AG10803 (cell line): ENCODE results near the gene PTPRM.

ENCODE experiments used
- DNase-seq: peaks from one replicate; pipeline ENCODE4 v3.0.0; 2010; ENCODE audit warnings: low read depth
- H3K4me3 ChIP-seq: 2 replicates; pipeline ENCODE4 v1.5.1; 2011; ENCODE audit warnings: mild to moderate bottlenecking, low read length, control low read depth
- TF ChIP-seq, protein P1 (sequence below): conservative IDR thresholded peaks from 2 replicates; pipeline ENCODE4 v1.5.1; 2011; ENCODE audit warnings: mild to moderate bottlenecking, low read length, control low read depth, inconsistent platforms

PTPRM gene

DNA sequence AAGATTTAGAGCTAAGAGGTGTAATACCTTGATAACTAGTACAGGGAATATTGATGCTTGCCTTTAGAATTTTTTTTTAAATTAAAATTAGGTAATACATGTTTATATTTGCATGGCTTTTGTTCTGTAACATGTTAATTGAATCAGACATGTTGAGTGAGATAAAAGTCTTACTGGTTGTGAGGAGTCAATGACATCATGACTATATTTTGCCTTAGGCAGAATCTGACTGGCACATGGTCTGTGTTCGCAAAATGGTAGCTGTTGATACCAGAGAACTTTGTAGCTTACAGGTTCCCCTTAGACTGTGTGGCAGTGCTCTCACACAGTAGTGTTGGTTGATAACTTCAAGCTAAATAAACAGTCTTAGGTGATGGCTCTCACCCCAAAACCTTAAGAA, 199.7 kb downstream of the PTPRM start:
- TF ChIP-seq, protein P1, sequence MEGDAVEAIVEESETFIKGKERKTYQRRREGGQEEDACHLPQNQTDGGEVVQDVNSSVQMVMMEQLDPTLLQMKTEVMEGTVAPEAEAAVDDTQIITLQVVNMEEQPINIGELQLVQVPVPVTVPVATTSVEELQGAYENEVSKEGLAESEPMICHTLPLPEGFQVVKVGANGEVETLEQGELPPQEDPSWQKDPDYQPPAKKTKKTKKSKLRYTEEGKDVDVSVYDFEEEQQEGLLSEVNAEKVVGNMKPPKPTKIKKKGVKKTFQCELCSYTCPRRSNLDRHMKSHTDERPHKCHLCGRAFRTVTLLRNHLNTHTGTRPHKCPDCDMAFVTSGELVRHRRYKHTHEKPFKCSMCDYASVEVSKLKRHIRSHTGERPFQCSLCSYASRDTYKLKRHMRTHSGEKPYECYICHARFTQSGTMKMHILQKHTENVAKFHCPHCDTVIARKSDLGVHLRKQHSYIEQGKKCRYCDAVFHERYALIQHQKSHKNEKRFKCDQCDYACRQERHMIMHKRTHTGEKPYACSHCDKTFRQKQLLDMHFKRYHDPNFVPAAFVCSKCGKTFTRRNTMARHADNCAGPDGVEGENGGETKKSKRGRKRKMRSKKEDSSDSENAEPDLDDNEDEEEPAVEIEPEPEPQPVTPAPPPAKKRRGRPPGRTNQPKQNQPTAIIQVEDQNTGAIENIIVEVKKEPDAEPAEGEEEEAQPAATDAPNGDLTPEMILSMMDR = no peak
- DNase-seq = no peak
- no peak overlapping the region for H3K4me3 ChIP-seq

DNA sequence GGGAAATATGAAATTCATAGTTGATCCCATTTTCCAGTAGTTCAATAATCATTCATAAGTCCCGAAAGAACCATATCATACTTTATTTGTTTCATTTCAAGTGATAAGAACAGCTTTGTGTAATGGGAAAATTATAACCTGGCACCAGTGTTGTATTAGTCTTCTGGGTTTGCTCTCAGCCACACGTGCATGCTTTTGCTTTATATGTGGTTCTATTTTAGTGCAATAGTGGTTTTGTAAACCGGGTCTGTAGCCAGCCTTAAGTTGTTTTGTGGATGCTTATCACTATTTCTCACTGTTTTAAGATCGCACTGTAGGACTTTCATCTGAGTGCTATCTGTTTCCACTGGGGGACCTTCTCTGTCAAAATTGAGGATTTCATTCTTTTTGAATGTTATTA, 203.8 kb downstream of the PTPRM start:
- no peak for DNase-seq
- no peak overlapping the region for H3K4me3 ChIP-seq
- TF ChIP-seq, protein P1 = no peak

DNA sequence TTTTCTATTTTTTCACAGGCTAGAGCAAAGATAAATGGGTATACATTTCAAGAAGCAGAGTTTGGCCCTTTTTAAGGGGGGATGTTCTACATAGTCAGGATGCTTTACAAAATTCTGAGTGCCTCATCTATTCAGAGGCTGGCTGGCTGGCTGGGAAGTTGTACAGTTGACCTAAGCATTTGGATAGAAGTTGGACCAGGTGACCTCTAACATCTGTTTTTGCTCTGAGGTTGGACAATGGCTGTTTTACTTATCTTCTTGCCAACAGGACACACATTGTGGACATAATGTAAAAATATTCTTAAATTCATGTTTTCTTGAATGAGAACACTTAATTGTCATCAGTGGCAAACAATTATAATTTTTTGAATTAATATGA, 205.4 kb downstream of the PTPRM start:
- TF ChIP-seq, protein P1 = no peak
- no peak overlapping the region for H3K4me3 ChIP-seq
- peak; percentile 4 for DNase-seq

DNA sequence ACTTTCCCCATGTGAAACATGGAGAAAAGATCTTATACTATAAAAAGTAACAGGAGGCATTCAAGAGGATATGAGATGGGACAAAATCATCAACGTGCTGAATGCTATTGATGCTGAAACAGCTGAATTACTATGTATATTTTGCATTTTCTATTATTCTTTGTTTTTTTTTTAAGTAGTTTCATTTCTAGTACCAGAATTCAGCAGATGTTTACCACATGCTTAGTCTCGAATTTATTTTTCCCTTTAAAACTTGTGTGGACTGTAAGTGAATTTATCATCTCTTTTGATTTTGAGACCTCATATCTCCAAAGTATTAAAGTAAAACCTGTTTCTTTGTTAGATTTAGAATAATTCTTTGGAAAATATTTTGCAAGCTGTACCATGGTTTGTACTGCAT, 205.8 kb downstream of the PTPRM start:
- no peak for DNase-seq
- TF ChIP-seq, protein P1 = no peak
- no peak overlapping the region for H3K4me3 ChIP-seq

DNA sequence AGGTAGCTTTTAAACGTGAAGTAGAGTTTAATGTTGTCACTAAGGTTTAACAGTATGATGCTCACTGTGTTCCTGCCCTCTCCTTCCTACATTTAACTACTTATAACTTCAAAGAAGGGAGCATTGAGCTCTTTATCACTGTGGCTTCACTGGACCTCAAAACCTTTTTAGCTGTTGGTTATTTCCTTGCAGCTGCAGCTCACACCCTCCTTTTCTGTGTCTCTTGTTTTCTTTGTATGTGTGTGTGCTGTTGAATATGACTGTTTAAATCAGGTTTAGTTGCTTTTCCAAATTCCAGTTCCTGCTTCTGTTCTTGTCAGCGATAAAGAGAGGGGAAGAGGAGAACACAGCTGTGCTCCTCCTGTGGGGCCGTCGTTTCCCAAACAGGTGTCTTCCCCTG, 208.0 kb downstream of the PTPRM start:
- no peak overlapping the region for H3K4me3 ChIP-seq
- TF ChIP-seq, protein P1 = no peak
- DNase-seq = no peak

DNA sequence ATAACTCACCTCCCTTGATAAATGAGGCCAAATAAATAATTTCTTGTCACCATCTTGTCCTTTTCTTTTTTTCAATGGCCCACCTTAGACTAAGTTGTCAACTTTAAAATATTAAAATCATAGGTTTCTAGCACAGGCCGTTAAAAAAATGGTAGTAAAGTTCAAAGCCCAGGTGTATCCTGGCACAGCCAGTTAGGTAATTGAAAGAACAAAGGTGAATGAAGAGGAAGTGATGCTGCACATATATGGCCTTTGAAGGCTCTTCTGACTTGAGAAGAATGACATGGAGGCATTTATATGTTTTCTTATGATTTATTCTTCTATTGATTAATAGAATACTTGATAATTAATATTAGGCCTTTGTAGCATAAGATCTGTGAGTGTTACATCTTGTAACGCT, 208.7 kb downstream of the PTPRM start:
- no peak overlapping the region for H3K4me3 ChIP-seq
- TF ChIP-seq, protein P1 = no peak
- DNase-seq = no peak

DNA sequence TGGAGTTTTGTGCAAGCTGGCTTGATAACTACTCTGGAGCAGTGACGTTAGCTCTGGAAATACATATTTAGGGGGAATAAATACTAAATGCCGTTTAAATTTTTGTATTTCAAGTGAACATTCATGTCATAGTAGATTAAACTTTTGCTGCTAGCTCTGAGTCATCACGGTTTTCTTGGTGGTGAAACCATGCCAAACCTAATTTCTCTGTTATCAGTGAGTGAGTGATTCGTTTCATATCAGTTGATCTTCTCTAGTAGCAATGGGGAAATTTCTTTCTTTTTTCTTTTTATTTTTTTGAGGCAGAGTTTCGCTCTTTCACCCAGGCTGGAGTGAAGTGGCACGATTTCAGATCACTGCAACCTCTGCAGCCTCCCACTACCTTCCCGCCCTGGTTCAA, 211.1 kb downstream of the PTPRM start:
- TF ChIP-seq, protein P1 = no peak
- DNase-seq = no peak

More for the DNA sequence above, 211.1 kb downstream of the PTPRM start:
- H3K4me3 ChIP-seq = no peak overlapping the region
